ENCODE results near the gene EVA1A.
A peak's percentile ranks its signal among the peaks of the same experiment; 100 is the strongest.
"Not testable (repeated sequence)": the region's sequence is repeated elsewhere in the genome, so short reads cannot be mapped to it uniquely, and the experiment has no call there.

EVA1A gene

GRCh38 chr2:75516378-75517360 lies 44.1 kb downstream of the EVA1A start:
- no peak for DNase-seq

DNA sequence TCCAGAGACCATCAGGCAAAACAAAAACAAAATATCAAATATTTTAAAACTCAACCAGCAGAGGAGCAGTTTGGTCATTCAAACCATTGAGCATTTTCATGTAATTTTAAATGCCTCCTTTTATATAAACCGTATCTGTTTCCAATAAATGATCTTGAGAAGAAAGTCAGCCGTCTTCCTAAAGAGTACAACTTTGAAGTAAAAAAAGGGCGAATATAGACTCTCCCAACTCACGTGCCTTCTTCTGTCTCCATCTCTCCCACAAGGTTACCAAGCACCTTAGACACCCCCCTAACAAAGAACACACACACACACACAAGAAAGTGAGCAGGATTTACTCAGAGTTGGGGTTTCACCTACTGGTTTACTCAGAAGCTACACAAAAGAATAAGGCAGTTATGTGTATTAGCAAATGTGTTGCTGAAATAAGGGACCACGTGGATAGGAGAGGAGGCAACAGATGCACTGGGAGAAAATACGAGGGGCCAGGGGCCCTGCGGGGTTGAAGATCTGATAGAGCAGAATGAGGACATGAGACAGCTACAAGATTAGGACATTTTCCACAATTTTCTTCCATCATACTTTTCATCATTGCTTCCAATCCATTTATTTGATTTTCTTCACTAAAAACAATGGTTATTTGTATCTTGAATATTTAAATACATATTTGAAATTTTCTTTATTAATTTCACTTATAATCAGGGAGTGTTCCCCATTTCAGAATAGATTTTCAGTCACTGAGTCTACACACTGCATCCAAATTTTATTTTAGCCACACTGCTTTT lies 45.0 kb downstream of the EVA1A start:
- DNase-seq: no peak

GRCh38 chr2:75513616-75514170 lies 47.0 kb downstream of the EVA1A start:
- no peak for DNase-seq

- no peak for DNase-seq
These were observed 48.1 kb downstream of the EVA1A start for GRCh38 chr2:75512455-75513212.

DNA sequence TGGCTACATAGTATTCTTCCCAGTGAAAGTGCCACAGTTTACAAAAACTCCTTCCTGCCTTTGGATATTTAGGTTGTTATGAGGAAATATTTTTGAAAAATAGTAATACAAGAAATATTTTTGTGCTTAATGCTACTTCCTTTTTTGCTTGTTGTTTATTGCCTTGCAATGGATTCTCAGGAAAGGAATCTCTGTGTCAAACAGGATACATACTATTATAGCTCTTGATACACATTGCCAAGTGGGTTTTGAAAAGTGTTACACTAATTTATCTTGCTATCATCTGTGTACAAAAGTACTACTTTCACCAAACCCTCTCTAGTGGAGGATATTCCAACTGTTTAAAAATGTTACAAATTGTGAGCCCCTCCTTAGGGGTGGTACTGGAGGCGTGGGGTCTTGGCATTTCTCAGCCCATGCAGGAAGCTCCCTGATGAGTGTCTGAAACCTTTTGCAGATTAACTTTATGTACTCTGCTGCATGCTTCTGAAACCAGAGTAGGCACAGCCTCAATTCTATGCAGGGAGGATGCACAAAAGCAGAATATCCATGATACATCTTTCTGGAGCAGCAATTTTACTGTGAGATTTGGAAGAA lies 54.5 kb downstream of the EVA1A start:
- DNase-seq: no peak

DNA sequence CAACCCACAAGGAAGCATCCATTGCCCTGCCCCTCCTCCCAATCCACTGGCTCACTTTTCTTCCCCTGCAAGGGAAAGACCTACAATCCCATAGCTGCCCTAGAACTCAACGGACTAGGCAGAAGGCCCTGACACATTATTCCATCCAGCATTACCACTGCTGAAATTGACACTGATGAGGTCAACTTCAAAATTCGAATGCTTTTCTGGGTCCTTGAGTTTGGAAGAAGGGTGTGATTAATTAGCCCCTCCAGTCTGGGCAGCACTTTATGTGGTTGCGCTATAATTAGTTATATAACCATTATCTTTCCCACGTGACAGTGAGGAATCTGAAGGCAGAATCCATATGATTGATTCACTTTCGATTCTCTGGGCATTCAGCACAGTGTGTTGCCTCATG lies 55.7 kb downstream of the EVA1A start:
- DNase-seq: no peak

GRCh38 chr2:75503048-75503607 lies 57.6 kb downstream of the EVA1A start:
- DNase-seq: no peak

GRCh38 chr2:75500633-75501032 lies 60.1 kb downstream of the EVA1A start:
- DNase-seq: peak; percentile 49

GRCh38 chr2:75499534-75499933 lies 61.2 kb downstream of the EVA1A start:
- DNase-seq: no peak

DNA sequence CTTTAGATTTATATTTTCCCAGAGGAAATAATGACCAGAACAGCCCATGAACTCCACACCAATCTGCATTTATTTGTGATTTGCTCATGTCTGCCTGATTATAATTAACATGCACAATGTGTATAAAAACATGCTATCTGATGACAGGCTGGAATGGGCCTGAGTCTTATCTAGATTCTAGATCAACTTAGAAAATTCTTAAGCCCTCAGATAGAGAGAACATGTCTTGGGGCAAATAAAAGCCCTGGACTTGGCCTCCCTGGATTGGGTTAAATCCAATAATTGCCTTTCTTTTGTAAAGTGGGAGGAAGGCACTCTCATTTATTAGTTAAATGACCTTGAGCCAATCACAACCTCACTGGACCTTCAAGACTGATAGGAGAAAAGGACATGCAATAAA lies 61.8 kb downstream of the EVA1A start:
- no peak for DNase-seq

- no peak for DNase-seq
These were observed 63.5 kb downstream of the EVA1A start for GRCh38 chr2:75497256-75497655.

- no peak for DNase-seq
These were observed 64.9 kb downstream of the EVA1A start for GRCh38 chr2:75495862-75496261.

DNA sequence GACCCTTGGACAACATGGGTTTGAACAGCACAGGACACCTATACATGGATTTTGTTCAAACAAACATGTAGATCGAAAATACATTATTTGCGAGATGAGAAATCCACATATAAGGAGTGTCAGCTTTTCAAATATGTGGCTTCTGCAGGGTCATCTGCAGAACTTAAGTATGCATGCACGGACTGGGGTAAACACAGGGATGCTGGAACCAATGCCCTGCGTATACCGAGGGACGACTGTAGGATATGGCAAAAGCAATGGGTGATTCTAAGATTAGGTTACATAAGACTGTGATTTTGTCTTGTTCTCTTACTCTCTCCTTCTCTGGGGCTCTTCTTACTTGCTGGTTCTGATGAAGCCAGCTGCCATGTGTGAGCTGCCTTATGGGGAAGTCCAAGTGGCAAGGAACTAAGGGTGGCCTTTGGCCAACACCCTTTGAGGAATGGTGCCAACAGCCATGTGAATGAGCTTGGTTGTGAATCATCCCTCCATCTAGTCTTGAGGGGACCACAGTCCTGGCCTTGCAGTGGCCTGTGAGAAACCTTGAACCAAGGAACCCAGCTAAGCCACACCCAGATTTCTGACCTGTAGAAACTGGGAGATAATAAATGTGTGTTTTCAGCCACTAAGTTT lies 66.5 kb downstream of the EVA1A start:
- no peak for DNase-seq

DNA sequence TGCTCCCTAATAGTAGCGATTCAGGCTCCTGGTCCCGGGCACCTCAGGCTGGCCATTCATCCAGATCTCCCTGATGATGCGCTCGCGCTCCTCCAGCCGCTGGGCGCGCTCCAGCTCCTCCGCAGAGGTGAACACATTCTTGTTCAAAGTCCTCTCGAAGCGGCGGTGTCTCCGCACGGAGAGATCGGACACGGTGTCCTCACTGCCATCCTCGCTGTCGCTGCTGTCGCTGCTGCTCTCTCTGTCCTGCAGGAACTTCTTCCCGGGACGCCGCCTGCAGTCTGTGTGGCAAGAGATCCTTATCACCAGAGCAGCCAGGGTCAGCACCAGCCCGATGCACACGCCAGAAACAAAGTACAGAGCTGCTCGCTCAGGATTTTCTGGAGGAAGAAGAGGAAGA lies 67.5 kb downstream of the EVA1A start:
- DNase-seq: no peak

DNA sequence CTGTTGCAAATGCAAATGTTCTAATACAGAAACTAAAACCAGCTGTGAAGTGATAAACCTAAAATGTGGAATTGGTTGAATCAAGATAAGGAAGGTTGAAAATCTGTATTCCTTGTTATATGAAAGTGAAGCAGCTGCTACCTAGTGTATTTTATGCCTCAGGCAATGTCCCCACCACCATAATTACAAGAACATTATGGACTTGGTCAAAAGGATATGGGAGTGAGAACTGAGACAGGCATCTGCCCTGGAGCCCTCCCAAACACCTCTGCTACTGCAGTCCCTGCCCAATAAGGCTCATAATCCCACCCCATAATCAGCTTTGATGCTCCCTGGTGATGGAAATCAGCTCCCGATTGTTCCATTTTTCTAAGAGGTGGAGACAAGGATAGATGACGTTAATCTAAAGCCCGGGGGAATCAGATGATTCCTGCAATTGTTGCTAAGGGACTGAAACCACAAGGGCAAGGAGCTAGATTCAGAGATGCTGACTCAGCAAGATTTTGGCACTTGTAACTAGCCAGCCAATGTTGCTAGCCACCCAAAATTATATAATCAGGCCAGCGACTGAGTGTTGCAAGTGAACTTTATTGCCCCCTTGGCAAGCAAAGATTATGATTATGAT lies 69.5 kb downstream of the EVA1A start:
- no peak for DNase-seq

GRCh38 chr2:75489721-75490120 lies 71.0 kb downstream of the EVA1A start:
- DNase-seq: no peak

DNA sequence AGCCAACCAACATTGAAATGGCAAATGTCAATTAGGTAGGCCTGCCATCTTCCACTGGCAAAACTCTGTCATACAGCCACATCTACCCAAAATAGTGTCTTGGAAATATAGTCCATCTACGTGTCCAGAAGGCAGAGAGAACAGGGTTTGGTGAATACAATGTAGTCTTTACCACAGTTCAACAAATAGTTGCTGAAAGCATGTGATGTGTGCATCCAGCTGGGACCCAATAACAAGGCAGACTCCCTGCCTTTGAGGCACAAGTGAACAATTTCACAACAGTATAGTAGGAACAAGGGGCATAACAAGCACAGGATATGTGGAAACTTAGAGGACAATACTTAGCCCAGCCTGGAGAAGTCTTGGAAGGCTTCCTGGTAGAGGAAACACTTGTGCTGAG lies 72.6 kb downstream of the EVA1A start:
- no peak for DNase-seq

GRCh38 chr2:75486735-75487134 lies 74.0 kb downstream of the EVA1A start:
- DNase-seq: not testable (repeated sequence)

DNA sequence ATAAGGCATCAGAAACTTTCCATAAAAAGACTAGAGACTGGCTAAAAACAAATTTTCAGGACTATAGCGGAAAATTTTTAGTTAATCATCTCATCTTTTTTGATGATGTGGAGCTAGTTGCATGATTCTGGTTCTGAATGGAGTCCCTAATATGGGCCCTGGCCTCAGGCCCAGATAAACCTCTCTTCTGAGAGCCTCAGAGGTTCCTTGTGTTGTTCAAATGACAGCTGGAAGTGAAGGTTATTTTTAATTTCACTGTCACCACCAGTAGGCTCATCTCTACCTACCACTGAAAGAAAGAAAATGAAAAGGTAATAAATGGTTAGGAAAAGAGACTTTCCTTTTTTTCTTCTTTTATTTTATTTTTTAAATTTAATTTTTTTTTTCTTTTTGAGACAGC lies 75.9 kb downstream of the EVA1A start:
- no peak for DNase-seq

DNA sequence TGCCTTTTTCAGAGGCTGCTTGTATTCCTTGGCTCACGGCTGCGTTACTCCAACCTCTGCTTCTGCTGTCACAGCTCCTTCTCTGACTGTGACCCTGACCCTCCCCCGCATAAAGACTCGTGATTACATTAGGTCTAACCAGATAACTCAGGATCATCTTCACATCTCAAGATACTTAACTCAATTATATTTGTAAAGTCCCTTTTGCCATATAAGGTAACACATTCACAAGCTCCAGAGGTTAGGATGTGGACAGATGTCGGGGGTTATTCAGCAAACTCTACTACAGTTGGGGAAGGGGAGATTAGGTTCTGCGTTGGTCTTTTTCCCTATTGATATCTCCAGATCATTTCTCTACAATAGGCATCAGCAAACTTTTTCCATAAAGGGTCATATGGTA lies 76.9 kb downstream of the EVA1A start:
- DNase-seq: no peak

DNA sequence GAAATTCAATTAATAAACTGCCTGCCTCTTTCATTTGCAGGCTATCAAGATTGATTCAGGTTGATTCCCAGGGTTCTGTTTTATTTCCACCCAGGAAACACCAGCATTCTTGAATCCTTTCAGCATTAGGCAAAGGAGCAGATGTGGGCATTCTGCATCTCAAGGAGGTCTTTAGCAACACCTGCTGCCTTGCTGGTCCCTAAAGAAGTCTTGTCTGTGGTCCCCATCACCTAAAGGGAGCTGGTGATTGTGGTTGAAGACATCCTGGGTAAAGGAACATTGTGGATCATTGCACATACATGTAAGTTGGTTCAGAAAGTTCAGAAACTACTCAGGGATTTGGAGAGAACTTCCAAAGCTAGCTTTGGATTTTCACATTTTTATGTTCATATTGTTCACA lies 78.3 kb downstream of the EVA1A start:
- no peak for DNase-seq
